ENCODE results near the gene TSHR.

DNA sequence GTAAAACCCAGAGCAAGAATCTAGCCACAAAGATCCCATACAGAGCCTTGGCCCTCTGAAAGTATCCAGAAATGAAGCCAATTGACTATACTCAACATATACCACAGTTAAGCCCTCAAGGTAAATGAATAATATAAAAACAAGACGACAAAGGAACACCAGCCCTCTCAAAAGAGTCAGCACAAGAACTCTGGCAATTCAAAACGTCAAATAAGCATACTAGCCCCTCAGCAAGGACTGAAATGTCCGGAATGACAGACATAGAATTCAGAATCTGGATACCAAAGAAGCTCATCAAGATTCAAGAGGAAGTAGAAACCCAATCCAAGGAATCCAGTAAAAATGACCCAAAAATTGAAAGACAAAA is 215.4 kb downstream of the TSHR start:
- no peak for TF ChIP-seq TCF4 (CRISPR knock-in tag; IDR thresholded peaks at IDR 0.05; ENCODE audit: borderline replicate concordance)
- no peak for TF ChIP-seq PPARA (CRISPR knock-in tag; IDR thresholded peaks at IDR 0.05; ENCODE audit: borderline replicate concordance)
- TF ChIP-seq RARB (CRISPR knock-in tag; IDR thresholded peaks at IDR 0.05): no peak
- no peak for TF ChIP-seq ZNF8 (CRISPR knock-in tag; IDR thresholded peaks at IDR 0.05)
- TF ChIP-seq, protein P1, sequence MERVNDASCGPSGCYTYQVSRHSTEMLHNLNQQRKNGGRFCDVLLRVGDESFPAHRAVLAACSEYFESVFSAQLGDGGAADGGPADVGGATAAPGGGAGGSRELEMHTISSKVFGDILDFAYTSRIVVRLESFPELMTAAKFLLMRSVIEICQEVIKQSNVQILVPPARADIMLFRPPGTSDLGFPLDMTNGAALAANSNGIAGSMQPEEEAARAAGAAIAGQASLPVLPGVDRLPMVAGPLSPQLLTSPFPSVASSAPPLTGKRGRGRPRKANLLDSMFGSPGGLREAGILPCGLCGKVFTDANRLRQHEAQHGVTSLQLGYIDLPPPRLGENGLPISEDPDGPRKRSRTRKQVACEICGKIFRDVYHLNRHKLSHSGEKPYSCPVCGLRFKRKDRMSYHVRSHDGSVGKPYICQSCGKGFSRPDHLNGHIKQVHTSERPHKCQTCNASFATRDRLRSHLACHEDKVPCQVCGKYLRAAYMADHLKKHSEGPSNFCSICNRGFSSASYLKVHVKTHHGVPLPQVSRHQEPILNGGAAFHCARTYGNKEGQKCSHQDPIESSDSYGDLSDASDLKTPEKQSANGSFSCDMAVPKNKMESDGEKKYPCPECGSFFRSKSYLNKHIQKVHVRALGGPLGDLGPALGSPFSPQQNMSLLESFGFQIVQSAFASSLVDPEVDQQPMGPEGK (CRISPR knock-in tag; IDR thresholded peaks at IDR 0.05; ENCODE audit: borderline replicate concordance): no peak
- no peak for TF ChIP-seq ISL1 (CRISPR knock-in tag; IDR thresholded peaks at IDR 0.05)
- TF ChIP-seq, protein P2, sequence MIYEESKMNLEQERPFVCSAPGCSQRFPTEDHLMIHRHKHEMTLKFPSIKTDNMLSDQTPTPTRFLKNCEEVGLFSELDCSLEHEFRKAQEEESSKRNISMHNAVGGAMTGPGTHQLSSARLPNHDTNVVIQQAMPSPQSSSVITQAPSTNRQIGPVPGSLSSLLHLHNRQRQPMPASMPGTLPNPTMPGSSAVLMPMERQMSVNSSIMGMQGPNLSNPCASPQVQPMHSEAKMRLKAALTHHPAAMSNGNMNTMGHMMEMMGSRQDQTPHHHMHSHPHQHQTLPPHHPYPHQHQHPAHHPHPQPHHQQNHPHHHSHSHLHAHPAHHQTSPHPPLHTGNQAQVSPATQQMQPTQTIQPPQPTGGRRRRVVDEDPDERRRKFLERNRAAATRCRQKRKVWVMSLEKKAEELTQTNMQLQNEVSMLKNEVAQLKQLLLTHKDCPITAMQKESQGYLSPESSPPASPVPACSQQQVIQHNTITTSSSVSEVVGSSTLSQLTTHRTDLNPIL (CRISPR knock-in tag; IDR thresholded peaks at IDR 0.05; ENCODE audit: low read depth): no peak
- no peak for TF ChIP-seq CSDC2 (CRISPR knock-in tag; IDR thresholded peaks at IDR 0.05)
- no peak for TF ChIP-seq GLIS3 (CRISPR knock-in tag; IDR thresholded peaks at IDR 0.05)
- no peak for TF ChIP-seq ARNTL (CRISPR knock-in tag; IDR thresholded peaks at IDR 0.05; ENCODE audit: borderline replicate concordance, low read depth)
- TF ChIP-seq OSR1 (CRISPR knock-in tag; IDR thresholded peaks at IDR 0.05): no peak
- TF ChIP-seq TOX (CRISPR knock-in tag; IDR thresholded peaks at IDR 0.05; ENCODE audit: borderline replicate concordance): no peak

Measured in SK-N-SH treated with all-trans-retinoic acid at 6 μM for 48 hours (cell line).